Measurements from ENCODE around the gene IL36A.

Gene IL36A

DNA sequence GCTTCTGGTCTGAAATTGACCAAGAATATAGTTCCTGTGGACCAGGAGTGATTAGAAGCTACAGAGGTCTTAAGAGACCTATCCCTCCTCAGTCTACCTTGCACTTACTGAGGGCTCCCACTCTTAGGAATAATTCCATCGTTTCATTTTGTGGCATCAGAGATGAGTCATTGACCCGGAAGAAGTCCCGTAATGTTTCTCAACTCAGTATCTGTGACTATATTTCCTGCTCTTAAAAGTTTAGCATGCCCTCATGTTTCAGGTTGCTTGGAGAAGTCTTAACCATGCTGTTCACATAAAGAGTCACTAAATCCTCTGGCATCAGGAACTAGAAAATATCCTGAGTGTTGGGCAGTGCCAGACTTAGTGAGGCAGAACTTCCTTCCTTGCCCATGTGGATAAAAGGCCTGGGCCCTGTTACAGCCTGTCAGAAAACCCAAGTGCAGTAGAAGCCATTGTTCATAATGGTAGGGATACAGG, at the start of gene IL36A:
IL36A (plus strand) TSS at position 430 of the 480 bp plus-strand sequence. CDS start 413 bp downstream, outside the sequence.
- no peak for DNase-seq (ENCODE audit: low spot score)

- no peak for DNase-seq (ENCODE audit: low spot score)
Measured at GRCh38 chr2:112957511-112957910, 47.7 kb upstream of the IL36A start.

DNA sequence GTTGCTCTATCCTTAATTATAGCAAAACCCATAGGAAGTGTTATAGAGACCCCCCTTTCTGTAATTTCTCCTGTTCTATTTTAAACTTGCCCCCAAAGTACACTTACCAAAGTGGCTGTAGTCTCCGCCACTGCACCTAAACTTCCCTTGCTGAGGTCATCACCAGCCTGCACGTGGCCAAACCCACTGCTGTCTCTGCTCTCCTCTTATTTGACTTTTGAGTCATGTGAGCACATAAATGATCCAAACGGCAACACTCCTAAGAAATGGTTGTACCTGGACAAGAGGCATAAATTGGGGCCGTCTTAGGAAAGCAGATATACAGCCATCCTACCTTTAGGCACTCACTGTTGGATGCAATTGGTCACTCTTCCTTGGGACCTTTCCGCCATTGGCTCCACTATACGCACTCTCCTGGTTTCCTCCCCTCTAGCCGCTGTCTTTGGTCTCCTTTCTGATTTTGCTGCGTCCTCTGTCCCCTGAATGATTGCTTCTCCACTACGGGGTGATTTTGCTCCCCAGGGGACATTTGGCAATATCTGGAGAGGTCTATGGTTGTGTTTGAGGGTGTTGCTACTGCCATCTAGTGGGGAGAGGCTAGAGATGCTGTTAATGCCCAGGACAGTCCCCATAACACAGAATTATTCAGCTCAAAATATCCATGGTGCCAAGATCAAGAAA, 46.7 kb upstream of the IL36A start:
- DNase-seq (ENCODE audit: low spot score), result peak; percentile 49

- no peak for DNase-seq (ENCODE audit: low spot score)
Measured at GRCh38 chr2:112959109-112959812, 46.0 kb upstream of the IL36A start.

DNA sequence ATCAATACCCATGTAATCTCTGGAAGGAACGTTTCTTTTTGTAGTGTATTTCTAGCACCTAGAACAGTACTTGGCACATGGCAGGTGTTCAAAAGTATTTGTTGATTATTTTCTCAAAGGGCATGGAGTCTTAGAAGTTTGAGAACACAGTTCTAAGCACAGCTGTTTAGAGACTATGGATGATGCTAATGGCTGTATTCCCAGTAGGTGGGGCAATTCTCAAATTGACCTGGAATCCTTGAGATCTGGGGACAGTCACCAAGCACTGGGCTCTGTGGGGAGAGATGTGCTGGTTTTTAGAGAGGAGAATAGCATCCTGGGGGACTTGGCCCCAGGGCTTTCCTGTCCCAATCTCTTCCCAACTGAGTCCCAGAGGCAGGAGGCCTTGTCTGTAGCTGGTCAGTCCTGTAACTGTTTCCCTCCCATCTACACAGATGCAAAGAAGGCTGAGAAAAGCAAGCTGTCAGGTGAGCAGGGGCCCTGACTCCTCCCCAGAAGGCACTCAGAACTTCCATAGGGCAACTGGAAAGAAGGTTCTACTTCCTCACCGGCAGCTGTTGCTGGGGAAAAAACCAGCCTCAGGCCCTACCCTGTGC, 44.9 kb upstream of the IL36A start:
- no peak for DNase-seq (ENCODE audit: low spot score)

- no peak for DNase-seq (ENCODE audit: low spot score)
Measured at GRCh38 chr2:112962308-112963175, 42.7 kb upstream of the IL36A start.

DNA sequence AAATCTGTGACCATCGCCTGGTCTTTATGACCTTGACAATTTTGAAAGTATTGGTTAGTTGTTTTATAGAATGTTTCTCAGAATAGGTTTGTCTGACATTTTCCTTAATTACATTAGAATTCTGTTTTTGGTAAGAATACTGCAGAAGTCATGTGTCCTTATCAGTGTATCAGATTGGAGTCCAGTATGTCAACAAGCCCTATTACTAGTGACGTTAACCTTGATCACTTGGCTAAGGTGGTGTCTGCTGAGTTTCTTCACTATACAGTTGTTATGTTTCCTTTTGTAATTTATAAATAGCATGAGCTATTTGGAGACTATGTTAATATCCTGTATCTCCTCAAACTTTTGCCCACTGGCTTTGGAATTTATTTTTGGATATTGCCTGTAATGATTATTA, 38.2 kb upstream of the IL36A start:
- no peak for DNase-seq (ENCODE audit: low spot score)

GRCh38 chr2:112972423-112973086, 32.7 kb upstream of the IL36A start:
- no peak for DNase-seq (ENCODE audit: low spot score)

- DNase-seq (ENCODE audit: low spot score), result no peak
Measured at GRCh38 chr2:112973156-112973555, 32.1 kb upstream of the IL36A start.

GRCh38 chr2:112977559-112978056, 27.7 kb upstream of the IL36A start, which contains the start of gene IL36G:
Gene IL36G, plus strand, starts transcription at chr2:112978006. Its CDS starts 633 bp downstream, at chr2:112978639.
- DNase-seq (ENCODE audit: low spot score), result no peak

DNA sequence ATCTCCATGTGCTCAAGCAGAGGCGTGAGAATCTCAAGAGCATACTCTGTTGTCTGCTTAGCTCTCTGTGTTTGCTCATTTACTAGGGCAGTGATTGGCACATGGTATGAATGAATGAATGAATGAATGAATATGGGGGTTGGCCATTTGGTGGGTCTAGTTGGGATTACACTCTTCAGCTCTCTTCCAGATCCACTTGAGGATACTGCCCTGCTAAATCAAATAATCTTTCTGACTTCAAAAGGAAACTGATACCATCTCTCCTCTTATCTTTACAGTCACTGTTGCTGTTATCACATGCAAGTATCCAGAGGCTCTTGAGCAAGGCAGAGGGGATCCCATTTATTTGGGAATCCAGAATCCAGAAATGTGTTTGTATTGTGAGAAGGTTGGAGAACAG, 25.5 kb upstream of the IL36A start:
- DNase-seq (ENCODE audit: low spot score), result no peak

GRCh38 chr2:112980537-112980936, 24.7 kb upstream of the IL36A start:
- no peak for DNase-seq (ENCODE audit: low spot score)

DNA sequence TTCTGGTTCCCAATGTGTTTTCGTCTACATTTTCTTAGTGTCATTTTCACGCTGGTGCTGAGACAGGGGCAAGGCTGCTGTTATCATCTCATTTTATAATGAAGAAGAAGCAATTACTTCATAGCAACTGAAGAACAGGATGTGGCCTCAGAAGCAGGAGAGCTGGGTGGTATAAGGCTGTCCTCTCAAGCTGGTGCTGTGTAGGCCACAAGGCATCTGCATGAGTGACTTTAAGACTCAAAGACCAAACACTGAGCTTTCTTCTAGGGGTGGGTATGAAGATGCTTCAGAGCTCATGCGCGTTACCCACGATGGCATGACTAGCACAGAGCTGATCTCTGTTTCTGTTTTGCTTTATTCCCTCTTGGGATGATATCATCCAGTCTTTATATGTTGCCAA, 20.2 kb upstream of the IL36A start:
- no peak for DNase-seq (ENCODE audit: low spot score)

GRCh38 chr2:112989611-112990010, 15.6 kb upstream of the IL36A start:
- DNase-seq (ENCODE audit: low spot score), result no peak

- DNase-seq (ENCODE audit: low spot score), result no peak
Measured at GRCh38 chr2:112993831-112994230, 11.4 kb upstream of the IL36A start.

GRCh38 chr2:112994648-112995047, 10.6 kb upstream of the IL36A start:
- DNase-seq (ENCODE audit: low spot score), result no peak

GRCh38 chr2:112995346-112995920, 9.8 kb upstream of the IL36A start:
- no peak for DNase-seq (ENCODE audit: low spot score)

GRCh38 chr2:112996635-112997034, 8.6 kb upstream of the IL36A start:
- DNase-seq (ENCODE audit: low spot score), result no peak

- no peak for DNase-seq (ENCODE audit: low spot score)
Measured at GRCh38 chr2:112997151-112997550, 8.1 kb upstream of the IL36A start.

- no peak for DNase-seq (ENCODE audit: low spot score)
Measured at GRCh38 chr2:113000436-113000835, 4.8 kb upstream of the IL36A start.

DNA sequence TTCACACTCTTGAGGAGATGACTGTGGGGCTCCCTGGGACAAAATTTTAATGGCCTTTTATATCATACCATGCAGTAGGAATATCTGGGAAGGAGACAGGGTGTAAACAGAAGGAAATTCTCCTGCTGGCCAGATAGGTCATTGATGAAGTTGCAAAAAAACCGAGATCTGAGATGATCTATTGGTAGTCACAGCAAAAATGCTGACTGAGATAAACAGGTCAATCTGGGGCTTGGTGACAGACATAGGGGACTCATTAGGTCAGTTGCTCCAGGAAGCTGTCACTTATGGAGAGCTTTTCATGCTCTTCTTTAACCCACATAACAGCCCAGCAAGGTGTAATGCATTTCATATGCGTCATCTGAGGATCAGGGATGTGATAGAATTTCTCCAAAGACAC, 2.6 kb upstream of the IL36A start:
- no peak for DNase-seq (ENCODE audit: low spot score)
